Subcutaneous adipose tissue (tissue), 4 donors: ENCODE data around the gene PABPC4L. TPM values are rescaled to one million over a fixed set of nuclear protein-coding genes. Genes with fewer than 3 reads are reported as not detected.

Experiments used
- CTCF ChIP-seq: fragments of 450-650 bp; IDR thresholded peaks from one replicate; pipeline ENCODE4 v1.5.1; 2016; ENCODE audit warnings: low read depth, mild to moderate bottlenecking, control low read depth, antibody characterized with exemption, moderate library complexity
- total RNA-seq, 4 donors: library from RNA; depleted of rRNA; stranded (reverse); fragments of >200 nt; gene quantifications; one replicate each; pipeline ENCODE4 v1.1.0, GENCODE V29; 2016

PABPC4L gene
- total RNA-seq, 4 donors from 2014 or later: 0.85 to 2.8 (median 1.2) TPM

- TF ChIP-seq CTCF: no peak
Observed at GRCh38 chr4:134154097-134154496, 47.5 kb downstream of the PABPC4L start.

GRCh38 chr4:134147941-134148340 lies 53.6 kb downstream of the PABPC4L start:
- TF ChIP-seq CTCF: no peak
